IPS-15b (cell line): ENCODE results near the gene PTPN1.
"Not testable (repeated sequence)": the region's sequence is repeated elsewhere in the genome, so short reads cannot be mapped to it uniquely, and the experiment has no call there.

Experiments
- H3K27me3 ChIP-seq: one replicate; pipeline ENCODE4 v1.6.1; 2013; ENCODE audit warnings: low read length; ENCODE audit not compliant: control insufficient read depth, insufficient read depth
- H3K36me3 ChIP-seq: one replicate; pipeline ENCODE4 v1.6.1; 2013; ENCODE audit warnings: low read length; ENCODE audit not compliant: control insufficient read depth, insufficient read depth
- H3K4me1 ChIP-seq: one replicate; pipeline ENCODE4 v1.6.1; 2013; ENCODE audit warnings: mild to moderate bottlenecking, low read length; ENCODE audit not compliant: control insufficient read depth, insufficient read depth
- H3K4me3 ChIP-seq: one replicate; pipeline ENCODE4 v1.5.1; 2013; ENCODE audit warnings: low read depth, low read length
- H3K9ac ChIP-seq: one replicate; pipeline ENCODE4 v1.6.1; 2013; ENCODE audit warnings: low read depth, mild to moderate bottlenecking, low read length
- H3K9me3 ChIP-seq: one replicate; pipeline ENCODE4 v1.6.1; 2013; ENCODE audit warnings: mild to moderate bottlenecking, low read length; ENCODE audit not compliant: control insufficient read depth, insufficient read depth

The PTPN1 gene

DNA sequence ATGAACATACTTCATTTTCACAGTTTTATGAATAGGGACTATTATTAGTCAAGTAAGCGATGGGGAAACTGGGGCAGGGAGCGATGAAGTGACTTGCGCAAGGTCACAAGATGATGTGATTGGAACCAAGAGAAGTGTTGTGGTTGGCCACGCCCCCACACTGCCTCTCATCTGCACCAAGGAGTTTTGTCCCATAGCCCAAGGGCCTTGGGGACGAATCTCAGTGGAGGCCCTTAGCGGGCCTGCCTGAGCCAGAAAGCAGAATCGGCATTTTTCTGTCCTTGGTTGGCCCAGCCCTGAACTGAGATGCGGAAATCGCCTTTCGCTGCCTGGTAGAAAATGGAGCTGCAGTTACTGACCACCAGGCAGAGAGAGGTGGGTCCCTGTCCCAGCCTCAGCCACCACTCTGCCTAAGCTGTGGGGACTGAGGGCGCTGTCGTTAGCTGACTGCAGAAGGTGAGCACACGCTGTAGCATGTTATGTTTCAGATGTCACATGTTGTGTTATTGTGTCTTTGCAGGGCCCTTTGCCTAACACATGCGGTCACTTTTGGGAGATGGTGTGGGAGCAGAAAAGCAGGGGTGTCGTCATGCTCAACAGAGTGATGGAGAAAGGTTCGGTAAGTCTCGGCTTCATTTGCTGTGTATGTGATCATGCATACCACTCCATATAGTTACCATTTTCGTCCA is 57.8 kb downstream of the PTPN1 start:
- Histone ChIP-seq H3K36me3 (peaks cover 3% of the 10 kb centered on the region), H3K4me1 (no peaks in the 10 kb centered on the region), H3K27me3 (no peaks in the 10 kb centered on the region), H3K4me3 (no peak overlapping the region), H3K9me3 (no peaks in the 10 kb centered on the region), H3K9ac (no peak overlapping the region)

DNA sequence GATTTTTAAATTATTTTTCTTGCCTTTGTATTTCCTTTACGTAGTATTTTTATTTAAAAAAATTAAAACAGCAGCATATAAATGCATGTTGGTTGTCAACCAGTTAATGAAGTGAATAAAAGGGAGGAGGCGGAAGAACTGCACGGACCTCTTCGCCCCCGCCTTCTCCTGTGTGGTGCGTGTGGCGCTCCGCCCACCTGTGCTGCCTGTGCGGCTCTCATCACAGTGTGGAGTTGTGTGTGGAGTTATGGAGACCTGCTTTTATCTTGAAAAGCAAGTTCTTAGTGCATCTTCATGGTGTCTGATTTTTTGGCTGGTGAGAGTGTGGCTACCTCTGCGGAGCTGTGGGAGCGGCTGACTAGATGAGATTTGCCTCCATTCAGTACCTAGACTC is 58.4 kb downstream of the PTPN1 start:
- Histone ChIP-seq H3K4me3 (no peak overlapping the region), H3K4me1 (no peaks in the 10 kb centered on the region), H3K36me3 (peaks cover 7% of the 10 kb centered on the region), H3K9ac (no peak overlapping the region), H3K27me3 (no peaks in the 10 kb centered on the region), H3K9me3 (no peaks in the 10 kb centered on the region)

DNA sequence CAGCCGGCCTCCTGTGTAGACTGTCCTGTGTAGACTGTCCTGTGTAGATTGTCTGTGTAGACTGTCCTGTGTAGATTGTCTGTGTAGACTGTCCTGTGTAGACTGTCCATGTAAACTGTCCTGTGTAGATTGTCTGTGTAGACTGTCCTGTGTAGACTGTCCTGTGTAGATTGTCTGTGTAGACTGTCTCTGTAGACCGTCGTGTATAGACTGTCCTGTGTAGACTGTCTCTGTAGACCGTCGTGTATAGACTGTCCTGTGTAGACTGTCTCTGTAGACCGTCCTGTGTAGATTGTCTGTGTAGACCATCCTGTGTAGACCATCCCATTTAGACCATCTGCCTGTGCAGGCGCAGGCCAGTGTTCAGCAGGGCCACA is 59.3 kb downstream of the PTPN1 start:
- not testable (repeated sequence) for H3K4me3 ChIP-seq, H3K27me3 ChIP-seq, H3K36me3 ChIP-seq, H3K9ac ChIP-seq, H3K4me1 ChIP-seq, H3K9me3 ChIP-seq

DNA sequence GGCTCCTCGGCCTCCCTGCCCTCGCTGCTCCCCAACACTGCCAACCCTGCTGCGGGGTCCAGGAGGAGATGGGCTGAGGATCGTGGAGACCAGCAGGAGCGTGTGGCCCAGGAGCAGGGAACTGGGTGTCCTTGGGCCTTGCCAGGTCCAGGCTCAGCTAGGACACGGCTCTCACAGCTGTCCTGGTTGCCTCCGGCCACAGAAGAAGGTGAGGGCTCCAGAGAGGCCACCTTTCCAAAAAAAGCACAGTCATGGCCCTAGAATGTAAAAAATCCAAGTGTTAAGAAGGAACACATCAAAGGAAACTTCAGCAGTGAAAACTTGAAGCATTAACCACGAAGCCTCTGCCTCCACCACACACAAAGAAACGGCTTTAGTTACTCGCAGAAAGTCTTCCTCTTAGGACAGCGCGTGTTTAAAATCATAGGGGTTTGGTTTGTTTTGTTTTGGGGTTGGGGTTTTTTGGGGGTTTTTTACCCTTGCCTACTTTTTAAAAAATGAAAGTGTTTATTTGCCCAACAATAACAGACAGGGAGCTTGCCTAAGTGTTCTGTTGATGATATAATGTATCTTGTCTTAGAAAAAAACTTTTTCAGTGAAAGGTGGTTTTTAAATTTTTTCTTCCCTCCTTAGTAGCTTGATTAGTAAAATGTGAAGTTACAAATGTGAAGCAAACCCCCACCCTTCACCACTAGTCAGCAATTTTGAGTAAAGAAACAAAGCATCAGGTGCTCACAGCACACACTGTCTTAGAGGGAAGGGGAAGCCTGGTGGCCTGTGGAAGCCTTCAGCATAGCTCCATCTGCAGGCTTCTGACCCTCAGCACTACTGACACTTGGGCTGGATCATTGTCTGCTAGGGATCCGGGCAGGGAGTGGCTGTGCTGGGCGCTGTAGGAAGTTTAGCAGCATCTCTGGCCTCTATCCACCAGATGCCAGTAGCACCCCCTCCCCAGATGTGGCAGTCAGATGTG is 60.0 kb downstream of the PTPN1 start:
- H3K36me3 ChIP-seq: peaks cover 13% of the 10 kb centered on the region
- H3K27me3 ChIP-seq: no peaks in the 10 kb centered on the region
- no peaks in the 10 kb centered on the region for H3K9me3 ChIP-seq
- H3K4me1 ChIP-seq: no peaks in the 10 kb centered on the region
- no peak overlapping the region for H3K4me3 ChIP-seq
- H3K9ac ChIP-seq: no peak overlapping the region

DNA sequence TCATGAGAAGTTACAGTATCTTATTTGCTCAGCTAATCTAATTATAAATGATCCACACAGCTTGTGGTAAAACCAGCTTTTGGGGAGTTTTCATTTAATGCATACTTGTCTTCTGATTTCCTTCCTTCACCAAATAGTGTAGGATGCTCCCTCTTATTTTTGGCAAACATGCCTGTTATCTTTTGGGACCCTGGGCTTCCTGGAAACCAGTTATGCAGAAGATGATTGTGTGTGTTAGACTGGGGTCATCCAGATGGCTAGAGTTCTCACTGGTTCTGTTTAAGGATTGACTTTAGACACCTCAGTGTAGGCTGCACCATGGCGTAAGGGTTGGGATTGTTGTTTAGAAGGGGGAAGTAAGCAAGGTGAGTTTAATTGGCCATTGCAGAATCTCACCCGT is 61.3 kb downstream of the PTPN1 start:
- H3K9me3 ChIP-seq: no peaks in the 10 kb centered on the region
- no peak overlapping the region for H3K9ac ChIP-seq
- H3K4me1 ChIP-seq: no peaks in the 10 kb centered on the region
- no peaks in the 10 kb centered on the region for H3K27me3 ChIP-seq
- H3K36me3 ChIP-seq: peaks cover 19% of the 10 kb centered on the region
- H3K4me3 ChIP-seq: no peak overlapping the region

DNA sequence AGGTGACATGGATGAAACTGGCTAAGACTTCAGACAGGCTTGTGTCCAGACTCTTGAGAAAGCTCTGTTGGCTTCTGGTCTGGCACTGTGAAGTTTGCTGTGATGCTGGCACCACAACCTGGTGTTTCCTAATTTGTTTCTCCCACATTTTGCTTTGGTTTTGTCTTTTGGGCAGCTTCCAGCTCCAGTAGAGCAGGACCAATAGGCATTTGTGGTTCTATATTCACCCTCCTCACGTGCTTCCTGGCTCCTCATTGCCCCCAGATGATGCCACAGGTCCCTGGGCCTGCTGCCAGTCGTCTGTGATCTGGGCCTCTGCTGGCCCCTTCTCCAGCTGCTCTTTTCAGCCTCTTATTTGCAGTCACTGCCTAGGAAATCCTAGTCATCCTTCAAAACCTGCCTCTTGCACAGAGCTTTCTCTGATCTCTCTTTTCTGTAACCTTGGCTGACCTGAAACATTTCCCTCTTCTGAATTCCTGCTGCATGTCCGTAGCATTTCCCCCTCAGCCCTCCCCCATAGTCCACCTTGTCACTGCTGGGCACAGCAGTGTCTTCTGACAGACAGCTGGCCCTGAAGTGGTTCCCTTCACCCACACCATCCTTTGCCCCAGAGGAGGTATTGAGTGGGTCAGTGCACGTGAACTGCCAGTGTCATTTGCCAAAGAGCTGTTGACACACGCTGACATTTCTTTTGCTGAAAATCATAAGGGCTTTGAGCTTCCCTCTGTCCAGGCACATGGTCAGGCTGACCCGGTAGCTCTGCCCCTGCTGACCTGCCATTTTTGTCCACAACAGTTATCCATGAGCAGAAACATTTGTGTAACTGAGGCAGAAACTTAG is 63.0 kb downstream of the PTPN1 start:
- Histone ChIP-seq H3K36me3 (peaks cover 27% of the 10 kb centered on the region), H3K4me3 (no peak overlapping the region), H3K27me3 (no peaks in the 10 kb centered on the region), H3K9ac (no peak overlapping the region), H3K9me3 (no peaks in the 10 kb centered on the region), H3K4me1 (no peaks in the 10 kb centered on the region)

DNA sequence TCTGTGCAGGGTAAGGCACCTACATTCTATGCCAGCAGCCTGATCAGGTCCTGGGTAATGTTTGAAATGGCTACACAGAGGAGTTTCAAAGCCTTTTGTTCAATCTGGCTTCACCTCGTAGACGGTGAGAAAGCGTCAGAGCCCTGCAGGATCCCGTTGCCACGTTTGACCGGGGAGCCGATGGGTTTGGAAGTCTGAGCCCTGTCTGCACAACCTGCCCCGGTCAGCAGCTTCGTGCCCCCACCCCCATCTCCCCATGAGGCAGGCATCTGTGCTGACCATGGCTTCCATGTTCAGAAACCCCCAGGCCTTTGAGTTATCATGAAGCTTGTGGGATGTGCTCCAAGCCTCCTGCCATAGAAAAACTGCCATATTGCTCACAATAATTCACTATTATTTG is 63.9 kb downstream of the PTPN1 start:
- Histone ChIP-seq H3K27me3 (no peaks in the 10 kb centered on the region), H3K9ac (no peak overlapping the region), H3K9me3 (no peaks in the 10 kb centered on the region), H3K4me3 (no peak overlapping the region), H3K36me3 (peaks cover 30% of the 10 kb centered on the region), H3K4me1 (no peaks in the 10 kb centered on the region)

DNA sequence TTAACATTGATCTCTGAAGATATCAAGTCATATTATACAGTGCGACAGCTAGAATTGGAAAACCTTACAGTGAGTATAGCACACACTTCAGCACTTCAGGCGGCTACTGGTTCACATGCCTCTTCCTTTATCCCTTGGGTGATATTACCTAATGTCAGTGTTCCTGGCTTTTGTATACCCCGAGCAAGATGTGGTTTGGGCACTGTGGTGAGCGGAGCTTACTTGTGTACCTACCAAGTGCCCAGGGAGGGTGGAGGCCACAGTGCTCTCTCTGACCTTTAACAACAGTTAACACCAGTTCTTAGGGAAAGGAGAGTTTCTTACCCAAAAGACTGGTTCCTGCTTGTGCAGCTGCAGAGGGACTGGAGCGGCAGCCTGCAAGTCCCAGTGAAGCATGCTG is 64.4 kb downstream of the PTPN1 start:
- Histone ChIP-seq H3K9me3 (no peaks in the 10 kb centered on the region), H3K4me1 (no peaks in the 10 kb centered on the region), H3K27me3 (no peaks in the 10 kb centered on the region), H3K9ac (no peak overlapping the region), H3K36me3 (peaks cover 34% of the 10 kb centered on the region), H3K4me3 (no peak overlapping the region)

DNA sequence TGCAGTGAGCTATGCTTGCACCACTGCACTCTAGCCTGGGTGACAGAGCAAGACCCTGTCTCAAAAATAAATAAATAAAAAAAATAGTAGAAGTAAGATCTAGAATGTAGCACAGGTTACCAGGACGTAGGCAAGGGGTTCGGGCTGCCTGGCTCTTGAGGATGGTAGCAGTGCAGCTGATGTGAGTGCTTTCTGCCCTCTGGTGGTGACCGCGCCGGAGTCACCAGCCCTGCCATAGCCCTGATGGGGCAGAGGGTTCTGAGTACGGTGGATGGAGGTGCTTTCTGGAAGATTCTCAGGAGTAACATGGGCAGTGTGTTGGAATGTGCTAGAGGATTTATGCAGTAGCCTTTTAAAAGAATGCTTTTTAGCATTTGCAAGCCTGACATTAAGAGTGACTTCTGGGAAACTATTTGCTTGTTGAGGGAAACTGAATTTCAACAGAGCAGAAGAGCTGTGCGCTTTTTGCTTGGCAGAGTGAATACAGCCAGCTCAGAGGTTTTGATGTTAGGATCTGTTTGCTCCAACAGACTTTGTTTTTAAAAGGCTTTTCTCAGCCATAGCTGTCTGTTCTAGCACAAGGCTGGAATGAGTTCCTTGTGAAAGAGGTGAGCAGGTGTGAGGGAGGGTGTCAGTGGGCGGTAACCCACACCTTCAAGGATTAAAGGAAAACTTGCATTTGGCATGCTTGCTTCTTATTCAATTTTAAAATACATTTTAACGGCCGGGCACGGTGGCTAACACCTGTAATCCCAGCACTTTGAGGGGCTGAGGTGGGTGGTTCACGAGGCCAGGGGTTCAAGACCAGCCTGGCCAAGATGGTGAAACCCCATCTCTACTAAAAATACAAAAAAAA is 65.9 kb downstream of the PTPN1 start:
- H3K36me3 ChIP-seq: peaks cover 44% of the 10 kb centered on the region
- H3K9me3 ChIP-seq: no peaks in the 10 kb centered on the region
- no peak overlapping the region for H3K4me3 ChIP-seq
- no peaks in the 10 kb centered on the region for H3K27me3 ChIP-seq
- H3K9ac ChIP-seq: no peak overlapping the region
- H3K4me1 ChIP-seq: no peaks in the 10 kb centered on the region

DNA sequence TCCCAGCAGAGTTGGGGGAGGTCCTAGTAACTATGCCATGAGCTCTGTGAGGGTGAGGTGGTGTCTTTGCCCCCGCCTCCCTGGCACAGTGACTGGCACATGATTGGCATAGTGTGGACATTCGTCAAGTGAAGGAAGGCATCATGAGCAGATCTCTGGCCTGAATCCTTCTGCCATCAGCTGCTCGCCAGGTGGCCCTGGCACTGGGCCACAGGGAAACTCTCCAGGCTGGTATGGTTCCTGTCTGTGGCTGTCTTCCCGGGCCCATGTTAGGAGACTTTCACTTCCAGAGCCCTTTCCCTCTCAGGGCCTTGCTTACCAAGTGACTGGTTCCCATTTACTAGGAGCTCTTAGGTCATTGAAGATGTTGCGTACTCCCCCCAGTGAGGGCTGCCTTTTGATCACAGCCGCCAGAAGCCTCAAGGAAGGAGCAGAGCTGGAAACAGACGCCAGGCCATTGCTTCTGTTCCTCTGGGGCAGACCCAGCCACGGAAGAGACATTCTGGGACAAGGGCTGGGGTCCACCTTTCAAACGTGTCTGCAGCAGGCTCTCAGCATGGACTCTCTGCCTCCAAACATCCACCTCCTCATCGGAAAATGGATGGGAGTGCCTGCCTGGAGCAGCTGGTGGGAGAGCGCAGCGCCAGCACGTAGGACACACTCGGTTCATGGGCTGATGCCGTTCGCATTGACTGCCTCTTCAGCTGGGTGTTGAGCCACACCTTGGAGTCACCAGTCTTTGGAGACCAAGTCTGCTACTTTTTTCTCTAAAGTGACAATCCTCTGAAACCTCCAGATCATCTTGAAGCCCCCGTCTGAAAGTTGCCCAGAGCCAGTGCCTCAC is 67.2 kb downstream of the PTPN1 start:
- no peak overlapping the region for H3K4me3 ChIP-seq
- H3K27me3 ChIP-seq: no peaks in the 10 kb centered on the region
- H3K9ac ChIP-seq: no peak overlapping the region
- no peaks in the 10 kb centered on the region for H3K9me3 ChIP-seq
- H3K4me1 ChIP-seq: no peaks in the 10 kb centered on the region
- H3K36me3 ChIP-seq: peaks cover 48% of the 10 kb centered on the region
